CD4-positive, alpha-beta T cell (primary cell): ENCODE measurements around the gene WDR5B. TPM values are rescaled to one million over a fixed set of nuclear protein-coding genes. Genes with fewer than 3 reads are reported as not detected.
"Not testable (repeated sequence)": the region's sequence is repeated elsewhere in the genome, so short reads cannot be mapped to it uniquely, and the experiment has no call there.

Experiments
- ATAC-seq: fragments of 200-7000 bp; cut with Tn5 transposase; one replicate; pipeline ENCODE4 v1.10.0; 2022; ENCODE audit warnings: mild to moderate bottlenecking; ENCODE audit not compliant: poor library complexity
- CTCF ChIA-PET: fragments of 350-600 bp; sonication (Branson Sonifier 250); formaldehyde crosslinking; loops from one replicate; lab custom pipeline; 2021; ENCODE audit warnings: antibody characterized with exemption, inconsistent platforms; lab: Charles Lee
- POLR2A ChIA-PET: fragments of 350-600 bp; sonication (Branson Sonifier 250); formaldehyde crosslinking; loops from one replicate; lab custom pipeline; 2021; ENCODE audit warnings: antibody characterized with exemption, inconsistent platforms; lab: Charles Lee
- DNase-seq, 14 experiments: peaks; one replicate each; pipeline ENCODE4 v3.0.0-alpha.2; 2013 to 2020; ENCODE audit warnings: mixed read lengths in 2 of 14
- H3K27ac ChIP-seq, 2 donors: one replicate each; pipeline versions ENCODE4 v1.5.1 to v1.7.0; 2013; ENCODE audit warnings: low read length in 2 of 2, low read depth in 1 of 2, mild to moderate bottlenecking in 1 of 2
- H3K27me3 ChIP-seq, 2 experiments: 1 replicate in 1 of 2; 2 replicates in 1 of 2; pipeline versions ENCODE4 v1.6.1 to v1.7.0; 2013; ENCODE audit warnings: low read length in 2 of 2, control low read depth in 1 of 2, mild to moderate bottlenecking in 1 of 2, moderate library complexity in 1 of 2; ENCODE audit not compliant: insufficient read depth in 2 of 2, control insufficient read depth in 1 of 2
- H3K36me3 ChIP-seq: one replicate; pipeline ENCODE4 v1.6.1; 2013; ENCODE audit warnings: low read length, control low read depth; ENCODE audit not compliant: insufficient read depth
- H3K4me1 ChIP-seq: one replicate; pipeline ENCODE4 v1.6.1; 2013; ENCODE audit warnings: low read length, control low read depth; ENCODE audit not compliant: insufficient read depth
- H3K4me3 ChIP-seq: one replicate; pipeline ENCODE4 v1.5.1; 2013; ENCODE audit warnings: mild to moderate bottlenecking, low read length, moderate library complexity
- H3K9me3 ChIP-seq, 2 experiments: 1 replicate in 1 of 2; 2 replicates in 1 of 2; pipeline versions ENCODE4 v1.6.1 to v1.7.0; 2013; ENCODE audit warnings: low read length in 2 of 2, mild to moderate bottlenecking in 2 of 2, control low read depth in 1 of 2, moderate library complexity in 1 of 2; ENCODE audit not compliant: control insufficient read depth in 1 of 2, insufficient read depth in 1 of 2
- H3K27ac Mint-ChIP-seq: one replicate; pipeline ENCODE4 v1.8.0; 2020; ENCODE audit warnings: mixed read lengths
- H3K27me3 Mint-ChIP-seq: one replicate; pipeline ENCODE4 v1.8.0; 2021; ENCODE audit warnings: mixed read lengths
- H3K36me3 Mint-ChIP-seq: one replicate; pipeline ENCODE4 v1.8.0; 2021; ENCODE audit warnings: low read depth, mixed read lengths
- H3K4me1 Mint-ChIP-seq: one replicate; pipeline ENCODE4 v1.8.0; 2021; ENCODE audit warnings: low read depth, mixed read lengths
- H3K4me3 Mint-ChIP-seq: one replicate; pipeline ENCODE4 v1.8.0; 2020; ENCODE audit warnings: mild to moderate bottlenecking, mixed read lengths
- H3K9me3 Mint-ChIP-seq: one replicate; pipeline ENCODE4 v1.8.0; 2020; ENCODE audit warnings: mixed read lengths
- CTCF ChIP-seq: fragments of 200-600 bp; IDR thresholded peaks from one replicate; pipeline ENCODE4 v1.8.0; 2022; ENCODE audit warnings: antibody characterized with exemption, mild to moderate bottlenecking
- intact Hi-C, 2 experiments: fragments of 100-400 bp; cut with DNase I in 1 of 2; cut with micrococcal nuclease in 1 of 2; formaldehyde crosslinking; loops; one replicate each; pipeline versions ENCODE4 v1.15.1 to v1.9.0; 2023 to 2025; cut with DNase I, micrococcal nuclease
- total RNA-seq, 174 experiments: library from RNA in 2 of 174; stranded (reverse) in 2 of 174; gene quantifications; one replicate each; pipeline ENCODE4 v1.2.3 and lab custom pipeline; 2021 to 2026

Gene WDR5B
- total RNA-seq, 2 experiments from 2014 or later, result 2.3 to 2.4 TPM

GRCh38 chr3:122377975-122378374 is 37.9 kb downstream of the WDR5B start:
- TF ChIP-seq CTCF, result no peak
- Histone ChIP-seq H3K27me3 (no peaks in the 10 kb centered on the region), H3K36me3 (peaks cover 5% of the 10 kb centered on the region), H3K27ac (no peak overlapping the region), H3K4me3 (no peak overlapping the region), H3K4me1 (peaks cover 4% of the 10 kb centered on the region), H3K9me3 (no peaks in the 10 kb centered on the region)
- intact Hi-C loops, result no loop called here
- POLR2A ChIA-PET, result no interaction called here
- no peaks in the 10 kb centered on the region for H3K9me3 Mint-ChIP-seq
- no peak overlapping the region for H3K27ac Mint-ChIP-seq
- no peak overlapping the region for H3K4me3 Mint-ChIP-seq
- peaks cover 19% of the 10 kb centered on the region for H3K4me1 Mint-ChIP-seq
- no peaks in the 10 kb centered on the region for H3K27me3 Mint-ChIP-seq
- CTCF ChIA-PET, result no interaction called here
- ATAC-seq (no peak), DNase-seq (no peak)
- peaks cover 19% of the 10 kb centered on the region for H3K36me3 Mint-ChIP-seq

GRCh38 chr3:122374034-122374433 is 41.8 kb downstream of the WDR5B start:
- H3K27ac ChIP-seq, result no peak overlapping the region
- H3K4me3 ChIP-seq, result no peak overlapping the region
- H3K27me3 ChIP-seq, result no peaks in the 10 kb centered on the region
- H3K4me1 ChIP-seq, result no peaks in the 10 kb centered on the region
- Mint-ChIP-seq H3K4me3 (no peak overlapping the region), H3K9me3 (no peaks in the 10 kb centered on the region), H3K27ac (no peak overlapping the region), H3K4me1 (peaks cover 6% of the 10 kb centered on the region), H3K36me3 (peaks cover 38% of the 10 kb centered on the region), H3K27me3 (no peaks in the 10 kb centered on the region)
- no peaks in the 10 kb centered on the region for H3K9me3 ChIP-seq
- ChIA-PET CTCF (no interaction called here), POLR2A (no interaction called here)
- intact Hi-C loops, result no loop called here
- ATAC-seq, result no peak
- no peak for DNase-seq
- TF ChIP-seq CTCF, result no peak
- peaks cover 21% of the 10 kb centered on the region for H3K36me3 ChIP-seq

- Mint-ChIP-seq H3K27me3 (no peaks in the 10 kb centered on the region), H3K4me3 (no peak overlapping the region), H3K36me3 (peaks cover 83% of the 10 kb centered on the region), H3K27ac (no peak overlapping the region), H3K4me1 (no peaks in the 10 kb centered on the region), H3K9me3 (no peaks in the 10 kb centered on the region)
- no peaks in the 10 kb centered on the region for H3K27me3 ChIP-seq
- DNase-seq (no peak), ATAC-seq (no peak)
- no peaks in the 10 kb centered on the region for H3K4me1 ChIP-seq
- H3K36me3 ChIP-seq, result peaks cover 67% of the 10 kb centered on the region
- no peaks in the 10 kb centered on the region for H3K9me3 ChIP-seq
- H3K4me3 ChIP-seq, result no peak overlapping the region
- CTCF ChIA-PET, result no interaction called here
- no peak overlapping the region for H3K27ac ChIP-seq
- no peak for TF ChIP-seq CTCF
- POLR2A ChIA-PET, result no interaction called here
- intact Hi-C loops, result no loop called here
These were observed 49.5 kb downstream of the WDR5B start for GRCh38 chr3:122366379-122366749.

GRCh38 chr3:122365582-122366378 is 50.1 kb downstream of the WDR5B start:
- H3K9me3 ChIP-seq, H3K27me3 Mint-ChIP-seq, H3K4me3 ChIP-seq, H3K4me1 ChIP-seq, POLR2A ChIA-PET, H3K27me3 ChIP-seq, H3K4me1 Mint-ChIP-seq, H3K4me3 Mint-ChIP-seq, H3K9me3 Mint-ChIP-seq, H3K27ac ChIP-seq, H3K27ac Mint-ChIP-seq, DNase-seq, intact Hi-C loops, CTCF ChIA-PET, ATAC-seq: not testable (repeated sequence)
- peaks cover 64% of the 10 kb centered on the region for H3K36me3 ChIP-seq
- peaks cover 80% of the 10 kb centered on the region for H3K36me3 Mint-ChIP-seq
